Measurements from ENCODE around the gene REG1A.

DNA sequence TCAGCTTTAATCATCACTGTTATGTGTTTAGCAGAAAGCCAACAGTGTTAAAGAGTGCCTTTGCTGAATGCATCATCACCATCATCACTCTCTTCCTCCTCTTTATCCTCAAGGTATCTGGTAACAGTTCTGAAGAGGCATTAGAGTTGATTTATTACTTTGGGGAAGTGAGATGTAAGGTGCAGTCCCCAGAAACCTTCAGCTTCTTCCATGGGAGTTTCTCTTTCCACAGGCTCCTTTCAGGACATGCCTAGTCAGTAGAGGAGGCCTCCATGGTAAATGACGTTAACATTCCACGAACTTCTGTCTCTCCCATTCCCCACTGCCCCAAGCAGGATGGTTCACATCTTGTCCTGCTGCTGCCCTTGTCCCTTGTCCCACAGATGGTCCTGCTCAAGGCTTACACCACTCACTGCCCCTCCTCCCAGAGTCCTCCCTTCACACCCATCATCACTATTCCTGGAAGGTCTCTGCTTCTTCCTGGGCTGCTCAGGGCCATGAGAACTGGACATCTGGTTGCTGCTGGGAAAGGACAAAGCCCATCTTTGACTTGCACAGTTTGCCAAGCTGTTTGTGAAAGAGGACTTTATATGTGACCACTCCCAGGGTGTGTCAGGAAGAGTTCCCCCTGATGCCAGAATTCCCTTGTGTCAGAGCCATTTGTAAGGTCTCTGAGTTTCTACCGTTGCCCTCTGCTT is 5.3 kb upstream of the REG1A start:
- TF ChIP-seq, protein P1, sequence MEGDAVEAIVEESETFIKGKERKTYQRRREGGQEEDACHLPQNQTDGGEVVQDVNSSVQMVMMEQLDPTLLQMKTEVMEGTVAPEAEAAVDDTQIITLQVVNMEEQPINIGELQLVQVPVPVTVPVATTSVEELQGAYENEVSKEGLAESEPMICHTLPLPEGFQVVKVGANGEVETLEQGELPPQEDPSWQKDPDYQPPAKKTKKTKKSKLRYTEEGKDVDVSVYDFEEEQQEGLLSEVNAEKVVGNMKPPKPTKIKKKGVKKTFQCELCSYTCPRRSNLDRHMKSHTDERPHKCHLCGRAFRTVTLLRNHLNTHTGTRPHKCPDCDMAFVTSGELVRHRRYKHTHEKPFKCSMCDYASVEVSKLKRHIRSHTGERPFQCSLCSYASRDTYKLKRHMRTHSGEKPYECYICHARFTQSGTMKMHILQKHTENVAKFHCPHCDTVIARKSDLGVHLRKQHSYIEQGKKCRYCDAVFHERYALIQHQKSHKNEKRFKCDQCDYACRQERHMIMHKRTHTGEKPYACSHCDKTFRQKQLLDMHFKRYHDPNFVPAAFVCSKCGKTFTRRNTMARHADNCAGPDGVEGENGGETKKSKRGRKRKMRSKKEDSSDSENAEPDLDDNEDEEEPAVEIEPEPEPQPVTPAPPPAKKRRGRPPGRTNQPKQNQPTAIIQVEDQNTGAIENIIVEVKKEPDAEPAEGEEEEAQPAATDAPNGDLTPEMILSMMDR (optimal IDR thresholded peaks at IDR 0.05 in 1 of 3, IDR thresholded peaks at IDR 0.05 in 1 of 3, conservative IDR thresholded peaks at IDR 0.05 in 1 of 3; ENCODE audit: extremely low read depth in 1 of 3, insufficient read depth in 2 of 3, low read length in 3 of 3) = no peak
- TF ChIP-seq EZH2 (IDR thresholded peaks at IDR 0.05; ENCODE audit: low read length) = no peak
